Hematopoietic multipotent progenitor cell (in vitro differentiated cells): Measurements from ENCODE around the gene KCNK10. TPM values are rescaled to one million over a fixed set of nuclear protein-coding genes. Genes with fewer than 3 reads are reported as not detected.

ENCODE experiments used
- total RNA-seq: library from RNA; depleted of rRNA; stranded (reverse); fragments of >200 nt; gene quantifications from one replicate; pipeline ENCODE4 v1.2.3, GENCODE V29; 2012

The KCNK10 gene
- total RNA-seq, 1 donor, result not detected

Other genes starting within 250 kb of the KCNK10 start
- gene SPATA7, start 62.4 kb upstream of the KCNK10 start, total RNA-seq, result 7.5 TPM
- gene PTPN21, start 231.7 kb upstream of the KCNK10 start, total RNA-seq, result under 0.01 TPM
- gene ZC3H14, start 239.8 kb upstream of the KCNK10 start, total RNA-seq, result 35.8 TPM